ENCODE data around the gene ZNF430.
"Not testable (repeated sequence)": the region's sequence is repeated elsewhere in the genome, so short reads cannot be mapped to it uniquely, and the experiment has no call there.

ZNF430 gene

DNA sequence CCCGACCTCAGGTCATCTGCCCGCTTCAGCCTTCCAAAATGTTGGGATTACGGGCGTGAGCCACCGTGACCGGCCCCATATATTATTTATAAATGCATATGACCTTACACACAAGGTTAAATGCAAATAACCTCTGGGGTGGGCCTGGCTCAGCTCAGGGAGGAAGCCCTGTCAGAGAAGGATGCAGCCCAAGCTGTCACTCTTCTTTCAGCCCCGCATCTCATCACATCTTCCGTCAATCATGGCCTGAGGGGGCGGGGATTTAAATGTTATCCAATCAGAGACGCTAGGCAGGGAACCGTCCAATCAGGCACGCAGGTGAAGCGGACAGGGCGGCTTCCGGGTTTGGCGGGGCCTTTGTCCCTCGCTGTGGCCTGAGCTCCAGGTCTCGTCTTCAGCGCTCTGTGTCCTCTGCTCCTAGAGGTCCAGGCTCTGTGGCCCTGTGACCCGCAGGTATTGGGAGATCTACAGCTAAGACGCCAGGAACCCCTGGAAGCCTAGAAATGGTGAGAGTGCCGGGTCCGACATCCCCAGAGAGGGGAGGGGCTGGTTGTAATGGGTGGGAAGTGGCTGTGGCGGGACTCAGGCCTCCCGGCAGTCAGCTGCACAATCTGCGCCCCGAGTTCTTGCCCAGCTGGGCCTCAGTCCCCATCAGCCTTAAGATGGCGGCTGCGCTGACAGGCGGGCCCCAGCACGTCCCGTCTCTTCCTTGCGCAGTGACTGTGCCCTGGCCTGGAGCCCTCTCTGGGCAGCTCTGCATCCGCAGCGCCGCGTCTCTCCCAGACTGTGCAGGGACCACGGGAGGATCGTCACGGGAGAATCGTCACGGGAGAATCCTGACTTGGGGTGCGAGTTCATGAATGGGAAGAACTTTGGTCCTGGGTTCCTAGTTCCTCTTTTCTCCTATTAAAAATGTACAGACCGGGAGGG is at the start of gene ZNF430:
Gene ZNF430 (plus strand): TSS at position 360 of the 930 bp plus-strand sequence. CDS start 144 bp downstream, at position 504.
- DNase-seq = peak; percentile 87 to 96

DNA sequence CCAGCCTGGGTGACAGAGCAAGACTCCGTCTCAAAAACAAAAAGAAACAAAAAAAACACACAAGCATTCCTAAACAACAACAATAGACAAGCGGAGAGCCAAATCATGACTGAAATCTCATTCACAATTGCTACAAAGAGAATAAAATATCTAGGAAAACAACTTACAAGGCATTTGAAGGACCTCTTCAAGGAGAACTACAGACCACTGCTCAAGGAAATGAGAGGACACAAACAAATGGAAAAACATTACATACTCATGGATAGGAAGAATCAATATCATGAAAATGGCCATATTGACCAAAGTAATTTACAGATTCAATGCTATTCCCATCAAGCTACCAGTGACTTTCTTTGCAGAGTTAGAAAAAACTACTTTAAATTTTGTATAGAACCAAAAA is 27.7 kb upstream of the ZNF430 start:
- not testable (repeated sequence) for DNase-seq

DNA sequence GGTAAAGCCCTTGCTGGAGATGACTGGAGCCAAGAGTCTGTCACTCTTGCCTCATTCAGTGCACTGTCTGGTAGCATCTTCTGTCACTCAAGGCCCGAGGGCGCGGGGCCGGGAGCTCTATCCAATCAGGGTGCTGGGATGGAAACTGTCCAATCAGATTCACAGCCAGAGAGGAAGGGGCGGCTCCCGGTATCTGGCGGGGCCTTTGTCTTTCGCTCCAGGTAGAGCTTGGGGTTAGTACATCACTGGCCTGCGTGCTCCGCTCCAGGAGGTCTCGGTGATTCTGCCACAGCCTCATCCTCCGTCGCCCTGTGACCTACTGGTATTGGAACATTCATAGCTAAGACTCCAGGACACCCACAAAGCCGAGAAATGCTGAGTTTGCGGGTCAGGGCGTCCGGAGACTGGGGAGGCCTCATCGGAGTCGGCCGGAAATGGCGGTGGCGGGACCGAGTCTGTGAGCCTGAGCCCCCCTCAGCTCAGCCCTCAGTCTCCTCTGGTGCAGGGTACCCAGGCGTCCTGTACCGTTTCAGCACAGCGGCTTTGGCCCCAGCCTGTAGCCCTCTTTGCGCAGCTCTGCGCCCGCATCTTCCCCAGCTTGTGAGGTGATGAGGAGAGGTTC is 20.6 kb upstream of the ZNF430 start:
- no peak for DNase-seq

DNA sequence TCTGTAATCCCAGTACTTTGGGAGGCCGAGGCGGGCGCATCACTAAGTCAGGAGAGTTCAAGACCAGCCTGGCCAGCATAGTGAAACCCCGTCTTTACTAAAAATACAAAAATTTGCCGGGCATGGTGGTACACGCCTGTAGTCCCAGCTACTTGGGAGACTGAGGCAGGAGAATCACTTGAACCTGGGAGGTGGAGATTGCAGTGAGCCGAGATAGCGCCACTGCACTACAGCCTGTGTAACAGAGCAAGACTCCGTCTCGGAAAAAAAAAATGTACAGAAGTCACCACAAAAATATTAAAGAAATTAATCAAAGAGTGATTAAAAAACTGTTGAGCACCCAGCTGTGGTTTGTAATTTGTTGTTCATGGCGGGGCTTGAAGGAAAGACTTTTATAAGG is 781 bp downstream of the ZNF430 start:
- not testable (repeated sequence) for DNase-seq

DNA sequence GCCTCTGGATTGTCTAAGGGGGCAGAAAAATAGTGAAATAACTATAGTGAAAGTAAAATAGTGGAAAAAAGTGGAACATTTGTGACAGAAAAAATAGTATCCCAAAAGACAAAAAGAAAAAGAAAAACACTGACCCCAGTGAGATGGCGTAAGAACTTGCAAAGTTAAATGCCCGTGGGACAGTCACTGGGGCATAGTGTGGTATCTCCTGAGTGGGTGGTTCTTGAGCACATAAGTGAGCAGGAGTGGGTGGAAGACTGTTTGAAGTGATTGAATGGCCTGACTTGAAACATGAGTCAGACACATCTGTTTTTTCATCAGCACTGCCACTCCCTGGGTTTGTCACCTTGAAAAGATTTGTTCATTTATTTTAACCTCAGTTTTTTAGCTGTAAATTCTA is 2.5 kb downstream of the ZNF430 start:
- no peak for DNase-seq

DNA sequence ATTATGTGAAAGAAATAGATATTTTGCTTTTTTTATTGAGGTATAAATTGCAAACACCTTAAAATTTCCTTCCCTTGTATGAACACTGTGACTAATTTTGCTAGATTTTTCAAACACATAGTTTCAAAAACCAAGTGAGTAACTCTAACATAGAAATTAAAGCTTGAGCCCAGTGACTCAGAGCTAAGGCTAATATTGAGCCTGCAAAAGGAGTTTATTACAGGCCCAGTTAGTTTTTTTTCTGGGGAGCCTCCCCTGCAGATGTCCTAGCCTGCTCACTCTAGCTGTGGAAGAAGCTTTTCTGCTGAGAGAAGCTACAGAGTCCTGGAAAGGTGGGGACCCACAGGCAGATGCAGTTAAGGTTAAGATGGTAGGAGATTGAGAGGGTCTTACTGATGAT is 3.4 kb downstream of the ZNF430 start:
- no peak for DNase-seq

DNA sequence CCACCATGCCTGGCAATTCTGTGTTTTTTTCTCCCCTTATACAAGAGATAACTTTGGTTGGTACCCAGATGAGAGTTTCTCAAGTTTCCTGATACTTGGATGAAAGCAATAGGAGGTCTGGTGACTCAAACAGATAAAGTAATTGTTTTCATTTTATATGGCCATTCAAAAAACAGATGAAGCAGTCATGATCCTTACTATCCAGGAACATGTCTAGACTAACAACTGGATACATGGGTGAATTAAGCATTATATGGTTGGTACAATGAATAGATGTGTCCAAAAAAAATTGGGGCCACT is 8.5 kb downstream of the ZNF430 start:
- DNase-seq = no peak

DNA sequence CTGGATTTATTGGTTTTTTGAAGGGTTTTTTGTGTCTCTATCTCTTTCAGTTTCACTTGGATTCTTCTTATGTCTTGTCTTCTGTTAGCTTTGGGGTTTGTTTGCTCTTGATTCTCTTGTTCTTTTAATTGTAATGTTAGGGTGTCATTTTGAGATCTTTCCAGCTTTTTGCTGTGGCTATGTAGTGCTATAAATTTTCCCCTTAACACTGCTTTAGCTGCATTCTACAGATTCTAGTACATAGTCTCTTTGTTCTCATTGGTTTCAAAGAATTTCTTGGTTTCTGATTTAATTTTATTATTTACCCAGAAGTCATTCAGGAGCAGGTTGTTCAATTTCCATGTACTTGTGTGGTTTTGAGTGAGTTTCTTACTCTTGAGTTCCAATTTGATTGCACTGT is 24.6 kb downstream of the ZNF430 start:
- no peak for DNase-seq

DNA sequence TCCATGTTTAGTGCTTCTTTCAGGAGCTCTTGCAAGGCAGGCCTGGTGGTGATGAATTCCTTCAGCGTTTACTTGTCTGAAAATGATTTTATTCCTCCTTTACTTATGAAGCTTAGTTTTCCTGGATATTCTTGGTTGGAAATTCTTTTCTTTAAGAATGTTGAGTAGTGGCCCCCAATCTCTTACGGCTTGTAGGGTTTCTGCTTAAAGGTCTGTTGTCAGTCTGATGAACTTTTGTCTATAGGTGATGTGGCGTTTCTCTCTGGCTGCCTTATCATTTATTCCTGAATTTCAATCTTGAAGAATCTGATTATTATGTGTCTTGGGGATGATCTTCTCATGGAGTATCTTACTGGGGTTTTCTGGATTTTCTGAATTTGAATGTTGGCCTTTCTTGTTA is 26.0 kb downstream of the ZNF430 start:
- DNase-seq = no peak

DNA sequence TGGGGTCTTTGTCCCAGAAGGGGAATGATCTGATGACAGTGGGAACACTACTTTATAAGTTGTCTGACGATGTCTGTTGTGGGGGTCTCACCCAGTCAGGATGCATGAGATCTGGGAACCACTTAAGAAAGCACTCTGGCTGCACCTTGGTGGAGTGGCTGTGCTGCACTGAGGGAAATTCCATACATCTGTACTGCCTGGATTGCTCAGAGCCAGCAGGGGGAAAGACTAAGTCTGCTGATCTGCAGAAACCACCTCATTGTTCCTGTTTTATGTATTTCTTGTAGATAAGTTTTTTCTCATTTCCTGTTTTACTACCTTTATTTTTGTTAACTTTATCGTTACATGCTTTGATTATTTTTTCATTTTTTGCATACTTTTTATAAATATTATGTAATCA is 27.3 kb downstream of the ZNF430 start:
- DNase-seq = no peak

DNA sequence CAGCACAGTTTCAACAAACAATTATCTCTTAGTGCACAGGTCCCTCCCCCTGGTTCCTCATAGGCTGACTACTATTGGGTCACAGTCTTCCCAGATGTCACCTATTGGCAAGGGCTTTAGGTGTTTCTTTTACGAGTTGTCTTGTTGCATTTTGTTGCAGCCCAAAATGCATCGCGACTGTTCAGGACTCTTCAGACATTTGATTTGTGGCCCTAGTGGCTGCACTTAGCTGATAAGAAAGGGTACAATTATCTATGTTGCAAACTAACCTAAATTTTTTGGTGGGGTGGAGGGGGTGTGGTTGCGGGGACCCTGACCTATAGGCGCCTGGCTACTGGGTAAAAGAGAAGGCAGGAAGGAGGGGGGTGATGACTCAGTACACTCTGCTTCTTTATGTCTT is 32.4 kb downstream of the ZNF430 start:
- no peak for DNase-seq

DNA sequence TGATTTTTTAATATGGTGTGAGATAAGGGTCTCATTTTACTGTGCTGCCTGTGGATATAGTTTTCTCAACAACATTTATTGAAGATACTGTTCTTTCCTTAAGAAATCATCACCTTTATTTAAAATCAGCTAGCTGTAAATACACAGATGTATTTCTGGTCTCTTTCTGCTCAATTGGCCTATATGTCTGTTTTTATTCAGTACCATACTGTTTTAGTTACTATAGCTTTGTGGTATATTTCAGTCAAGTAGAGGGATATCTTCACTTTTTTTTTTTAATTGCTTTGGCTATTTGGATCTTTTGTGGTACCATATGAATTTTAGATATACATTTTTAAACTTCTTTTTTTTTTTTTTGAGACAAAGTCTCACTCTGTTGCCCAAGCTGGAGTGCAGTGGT is 44.9 kb downstream of the ZNF430 start:
- no peak for DNase-seq

DNA sequence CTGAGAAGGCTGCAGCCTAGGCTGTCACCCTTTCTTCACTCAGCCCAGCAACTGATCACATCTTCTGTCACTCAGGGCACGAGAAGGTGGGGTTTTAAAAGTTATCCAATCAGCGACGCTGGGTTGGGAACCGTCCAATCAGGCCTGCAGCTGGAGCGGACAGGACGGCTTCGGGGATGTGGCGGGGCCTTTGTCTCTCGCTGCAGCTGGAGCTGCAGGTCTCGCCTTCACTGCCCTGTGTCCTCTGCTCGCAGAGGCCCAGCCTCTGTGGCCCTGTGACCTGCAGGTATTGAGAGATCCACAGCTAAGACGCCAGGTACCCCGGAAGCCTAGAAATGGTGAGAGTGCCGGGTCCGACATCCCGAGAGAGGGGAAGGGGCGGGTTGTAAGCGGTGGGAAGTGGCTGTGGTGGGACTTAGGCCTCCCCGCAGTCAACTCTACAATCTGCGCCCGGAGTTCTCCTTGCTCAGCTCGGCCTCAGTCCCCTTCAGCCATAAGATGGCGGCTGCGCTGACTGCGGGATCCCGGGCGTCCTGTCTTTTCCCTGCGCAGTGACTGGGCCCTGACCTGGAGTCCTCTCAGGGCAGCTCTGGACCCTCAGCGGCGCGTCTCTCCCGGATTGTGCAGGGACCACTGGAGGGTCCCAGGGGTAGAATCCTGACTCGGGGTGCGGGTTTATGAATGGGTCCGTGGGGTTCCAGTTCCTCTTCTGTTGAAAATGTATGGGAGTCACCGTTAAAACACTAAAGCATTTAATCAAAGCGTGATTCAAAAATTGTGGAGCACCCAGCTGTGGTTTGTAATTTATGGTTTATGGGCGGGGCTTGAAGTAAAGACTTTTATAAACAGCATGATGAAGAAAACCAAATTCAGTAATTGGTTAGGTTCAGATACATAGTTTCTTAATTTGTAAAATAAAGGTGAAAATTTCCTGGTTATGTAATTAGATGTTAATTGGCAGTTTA is 61.8 kb downstream of the ZNF430 start, which contains the start of gene ZNF714:
Gene ZNF714 (plus strand): TSS at position 193 of the 965 bp plus-strand sequence. CDS start 16,066 bp downstream, outside the sequence.
- DNase-seq = peak; percentile 64 to 72

DNA sequence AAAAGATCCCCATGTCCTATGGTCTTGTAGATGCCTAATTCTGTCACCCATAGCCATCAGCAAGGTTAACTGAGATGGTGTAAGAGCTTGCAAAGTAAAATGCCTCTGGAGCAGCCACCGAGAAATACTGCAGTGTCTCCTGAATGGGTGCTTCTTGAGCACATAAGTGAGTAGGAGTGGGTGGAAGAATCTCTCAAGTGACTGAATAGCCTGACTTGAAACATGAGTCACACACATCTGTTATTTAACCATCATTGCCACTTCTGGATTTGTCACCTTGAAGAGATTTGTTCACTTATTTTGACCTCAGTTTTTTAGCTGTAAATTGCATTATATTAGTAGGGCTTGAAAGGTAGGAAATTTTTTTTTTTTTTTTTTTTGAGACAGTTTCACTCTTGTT is 63.9 kb downstream of the ZNF430 start:
- no peak for DNase-seq

DNA sequence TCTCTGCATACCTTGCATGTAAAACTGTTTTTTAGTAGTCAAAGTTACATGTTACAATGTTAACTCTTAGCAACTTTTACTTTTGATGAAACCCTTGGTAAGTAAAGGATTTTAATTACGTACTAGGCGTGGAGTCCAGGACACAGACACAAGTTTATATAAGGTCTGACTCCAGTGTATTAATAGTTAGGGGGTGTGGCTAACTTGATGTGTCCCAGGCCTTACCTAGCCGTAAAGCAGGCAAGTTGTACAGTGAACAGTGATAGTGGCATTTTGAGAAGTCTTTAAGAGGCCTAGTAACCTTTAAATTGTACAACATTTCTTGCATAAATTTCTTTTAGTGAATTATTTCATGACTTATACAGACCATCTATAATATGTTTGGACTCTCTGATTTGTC is 67.4 kb downstream of the ZNF430 start:
- no peak for DNase-seq

DNA sequence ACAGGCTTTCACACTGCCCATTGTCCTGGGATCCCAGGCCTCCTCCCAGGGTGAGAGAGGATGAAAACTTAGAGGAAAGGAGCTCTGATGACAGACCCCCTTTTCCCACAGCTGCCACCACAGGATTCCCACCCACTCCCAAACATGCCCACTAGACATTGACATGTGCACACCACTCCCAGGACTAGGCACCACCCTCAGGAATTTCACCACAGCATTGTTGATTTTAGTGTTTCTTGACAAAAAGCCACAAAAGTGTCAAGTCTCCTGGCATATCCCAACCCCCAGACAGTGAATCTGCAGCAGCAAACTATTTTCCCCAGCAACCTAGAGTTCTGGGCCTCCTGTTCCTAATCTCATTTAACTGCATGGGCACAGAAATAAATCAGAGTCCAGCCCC is 71.7 kb downstream of the ZNF430 start:
- DNase-seq = no peak

DNA sequence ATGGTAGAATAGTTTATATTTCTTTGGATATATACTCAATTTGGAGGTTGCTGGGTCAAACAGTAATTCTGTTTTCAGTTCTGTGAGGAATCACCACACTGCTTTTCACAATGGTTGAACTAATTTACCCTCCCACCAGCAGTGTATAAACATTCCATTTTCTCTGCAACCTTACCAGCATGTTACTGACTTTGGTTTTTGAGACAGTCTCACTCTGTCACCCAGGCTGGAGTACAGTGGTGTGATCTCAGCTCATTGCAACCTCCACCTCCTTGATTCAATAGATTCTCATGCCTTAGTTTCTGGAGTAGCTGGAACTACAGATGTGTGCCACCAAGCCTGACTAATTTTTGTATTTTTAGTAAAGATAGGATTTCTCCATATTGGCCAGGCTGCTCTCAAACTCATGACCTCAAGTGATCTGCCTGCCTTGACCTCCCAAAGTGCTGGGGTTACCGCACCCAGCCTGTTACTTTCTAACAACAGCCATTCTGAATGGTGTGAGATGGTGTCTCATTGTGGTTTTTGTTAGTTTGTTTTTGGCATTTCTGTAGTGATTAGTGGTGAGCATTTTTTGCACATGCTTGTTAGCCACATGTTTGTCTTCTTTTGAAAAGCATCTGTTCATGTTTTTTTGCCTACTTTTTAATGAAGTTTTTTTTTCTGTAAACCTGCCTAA is 74.0 kb downstream of the ZNF430 start:
- DNase-seq = no peak

DNA sequence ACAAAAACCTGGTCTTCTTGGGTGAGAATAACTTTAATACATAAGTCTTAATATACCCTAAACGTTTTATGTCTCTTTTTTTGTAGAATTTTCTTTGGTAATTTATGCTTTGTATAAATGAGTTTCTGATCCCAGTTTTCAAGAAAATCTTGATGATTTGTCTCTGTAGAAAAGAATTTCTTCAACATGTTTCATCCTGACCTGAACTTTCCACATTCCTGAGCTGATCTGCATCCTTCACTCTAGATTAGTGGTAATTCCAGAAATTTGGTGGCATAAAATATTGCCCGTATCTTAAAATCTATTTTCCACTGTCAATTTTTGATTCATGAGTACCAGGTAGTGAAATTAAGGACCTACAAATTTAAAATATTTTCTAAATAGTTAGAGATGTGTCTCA is 77.8 kb downstream of the ZNF430 start:
- no peak for DNase-seq

DNA sequence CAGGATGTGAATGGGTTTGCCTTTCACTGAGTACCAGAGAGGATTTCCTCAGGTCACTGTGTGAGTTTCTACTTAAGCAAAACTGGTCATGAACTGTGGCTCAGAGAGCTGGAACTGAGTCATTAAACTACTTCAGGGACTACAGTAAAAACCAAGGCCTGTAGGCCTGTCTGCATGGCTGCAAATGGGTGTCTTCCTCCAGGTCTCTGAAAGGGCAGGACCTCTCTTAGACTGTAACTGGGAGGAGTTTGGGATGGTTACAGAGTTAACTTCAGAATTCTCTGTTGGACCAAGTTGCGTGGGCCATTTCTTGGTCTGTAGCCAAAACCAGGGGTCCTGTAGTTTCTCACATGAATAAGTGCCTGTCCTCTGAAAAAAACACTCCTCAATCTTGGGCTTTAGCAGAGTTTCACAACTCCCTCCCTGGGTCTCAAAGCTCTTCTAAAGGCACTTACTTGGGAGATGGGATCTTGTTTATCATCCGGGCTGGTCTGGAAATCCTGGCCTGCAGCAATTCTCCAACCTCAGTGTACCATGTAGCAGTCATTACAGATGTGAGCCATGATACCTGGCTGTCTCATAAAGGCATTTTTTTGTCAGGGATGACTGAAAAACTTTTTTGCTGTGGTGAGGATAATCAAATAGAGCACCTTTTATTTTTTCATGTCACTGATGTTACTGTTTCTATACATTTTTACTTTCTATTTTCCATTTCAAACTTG is 81.2 kb downstream of the ZNF430 start:
- DNase-seq = no peak

DNA sequence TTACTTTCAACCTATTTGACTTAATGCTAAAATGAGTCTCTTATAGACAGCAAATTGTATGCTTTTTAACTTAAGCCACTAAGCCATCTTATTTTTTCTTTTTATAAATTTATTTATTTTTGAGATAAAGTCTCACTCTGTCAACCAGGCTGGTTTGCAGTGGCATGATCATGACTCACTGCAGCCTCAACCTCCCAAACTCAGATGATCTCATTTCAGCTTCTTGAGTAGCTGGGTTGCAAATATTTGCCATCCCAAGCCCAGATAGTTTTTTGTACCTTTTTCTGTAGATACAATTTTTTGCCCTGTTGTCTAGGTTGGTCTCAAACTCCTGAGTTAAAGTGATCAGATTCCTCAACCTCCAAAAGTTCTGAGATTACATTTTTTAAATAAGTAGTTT is 88.7 kb downstream of the ZNF430 start:
- DNase-seq = no peak

All from bone marrow (tissue), 2 donors.